Keratinocyte (primary cell): ENCODE data around the gene POU2AF2. TPM values are rescaled to one million over a fixed set of nuclear protein-coding genes. Genes with fewer than 3 reads are reported as not detected.

ENCODE experiments used
- DNase-seq: peaks from one replicate; pipeline ENCODE4 v3.0.0-alpha.2; 2011; ENCODE audit warnings: low read depth, missing footprints, low spot score
- FAIRE-seq: peaks from 2 replicates; lab custom pipeline; 2011; peaks lifted over from hg19 to GRCh38; lab: Jason Lieb, UNC
- H2AFZ ChIP-seq: 2 replicates; pipeline ENCODE4 v1.6.0; 2012; ENCODE audit warnings: low read length, control low read depth, inconsistent platforms; ENCODE audit not compliant: control insufficient read depth
- H3K27ac ChIP-seq: 2 replicates; pipeline ENCODE4 v1.5.1; 2011; ENCODE audit warnings: low read length; ENCODE audit not compliant: control insufficient read depth, insufficient read depth
- H3K27me3 ChIP-seq: 3 replicates; pipeline ENCODE4 v1.6.0; 2011; ENCODE audit warnings: low read length; ENCODE audit not compliant: control insufficient read depth, insufficient read depth; ENCODE audit errors: extremely low read depth
- H3K36me3 ChIP-seq, 2 experiments: 2 replicates in 1 of 2; 3 replicates in 1 of 2; pipeline ENCODE4 v1.5.1; 2011; ENCODE audit warnings: low read length in 2 of 2, mild to moderate bottlenecking in 1 of 2; ENCODE audit not compliant: control insufficient read depth in 2 of 2, insufficient read depth in 2 of 2; ENCODE audit errors: extremely low read depth in 1 of 2
- H3K4me1 ChIP-seq: 3 replicates; pipeline ENCODE4 v1.5.1; 2011; ENCODE audit warnings: low read length; ENCODE audit not compliant: control insufficient read depth, insufficient read depth; ENCODE audit errors: extremely low read depth
- H3K4me2 ChIP-seq: 3 replicates; pipeline ENCODE4 v1.6.0; 2011; ENCODE audit warnings: low read depth, low read length; ENCODE audit not compliant: control insufficient read depth, insufficient read depth; ENCODE audit errors: extremely low read depth
- H3K4me3 ChIP-seq, 3 experiments: fragments of 200-600 bp in 1 of 3; sonication (generic) in 1 of 3; 2 replicates in 2 of 3; 3 replicates in 1 of 3; pipeline ENCODE4 v1.5.1; 2011 to 2016; ENCODE audit warnings: low read length in 3 of 3, mild to moderate bottlenecking in 3 of 3, control low read depth in 2 of 3, inconsistent platforms in 1 of 3, low read depth in 1 of 3, mixed read lengths in 1 of 3, mixed run types in 1 of 3, moderate library complexity in 1 of 3; ENCODE audit not compliant: control insufficient read depth in 2 of 3, insufficient read depth in 2 of 3; ENCODE audit errors: extremely low read depth in 1 of 3
- H3K79me2 ChIP-seq: 2 replicates; pipeline ENCODE4 v1.6.0; 2012; ENCODE audit warnings: low read length; ENCODE audit not compliant: control insufficient read depth, insufficient read depth
- H3K9ac ChIP-seq: 3 replicates; pipeline ENCODE4 v1.6.0; 2011; ENCODE audit warnings: low read length; ENCODE audit not compliant: control insufficient read depth, insufficient read depth; ENCODE audit errors: extremely low read depth
- H3K9me1 ChIP-seq: 3 replicates; pipeline ENCODE4 v1.6.0; 2011; ENCODE audit warnings: low read length; ENCODE audit not compliant: control insufficient read depth, insufficient read depth; ENCODE audit errors: extremely low read depth
- H3K9me3 ChIP-seq: 2 replicates; pipeline ENCODE4 v1.5.1; 2012; ENCODE audit warnings: low read depth, low read length; ENCODE audit not compliant: control insufficient read depth
- H4K20me1 ChIP-seq: 3 replicates; pipeline ENCODE4 v1.6.0; 2011; ENCODE audit warnings: low read length; ENCODE audit not compliant: control insufficient read depth, insufficient read depth; ENCODE audit errors: extremely low read depth
- CTCF ChIP-seq, 3 experiments: IDR thresholded peaks in 1 of 3; conservative IDR thresholded peaks in 1 of 3; optimal IDR thresholded peaks in 1 of 3; 2 replicates in 2 of 3; 3 replicates in 1 of 3; pipeline versions ENCODE3 to v1.5.1; 2011; ENCODE audit warnings: low read length in 3 of 3, mild to moderate bottlenecking in 3 of 3, moderate library complexity in 2 of 3, control low read depth in 1 of 3, inconsistent platforms in 1 of 3; ENCODE audit not compliant: insufficient read depth in 2 of 3; ENCODE audit errors: extremely low read depth in 1 of 3
- EZH2 ChIP-seq: IDR thresholded peaks from one replicate; pipeline ENCODE4 v1.6.1; 2012; ENCODE audit warnings: inconsistent platforms, mild to moderate bottlenecking, low read length, moderate library complexity
- dilution Hi-C: fragments of 300-500 bp; cut with MboI; formaldehyde crosslinking; loops from one replicate; pipeline ENCODE4 v1.7.0; 2020; ENCODE audit warnings: low sequenced_read_pairs; ENCODE audit not compliant: extremely low pct_ligation_motif_present
- polyA plus RNA-seq, 5 experiments: library from polyadenylated mRNA; depleted of rRNA in 3 of 5; stranded (reverse) in 3 of 5; stranded (forward) in 1 of 5; unstranded in 1 of 5; fragments of >200 nt; gene quantifications; 1 replicate in 1 of 5; 2 replicates in 3 of 5; 3 replicates in 1 of 5; pipeline versions ENCODE4 v1.2.1 to v1.2.3, GENCODE V29; 2011 to 2012; ENCODE audit warnings: missing spikeins in 2 of 5, low read depth in 1 of 5, low replicate concordance in 1 of 5

POU2AF2 gene
- polyA plus RNA-seq, 1 donor (not counting 4 experiments of a cell fraction or from before 2014, with no cell fraction given), result not detected

- Histone ChIP-seq H3K79me2 (no peaks in the 10 kb centered on the region), H3K9me3 (no peaks in the 10 kb centered on the region), H3K9ac (no peak overlapping the region), H3K4me1 (no peaks in the 10 kb centered on the region), H3K4me2 (no peak overlapping the region), H2AFZ (no peak overlapping the region), H3K4me3 (no peak overlapping the region), H4K20me1 (no peaks in the 10 kb centered on the region), H3K27ac (no peak overlapping the region), H3K9me1 (no peaks in the 10 kb centered on the region), H3K36me3 (no peaks in the 10 kb centered on the region), H3K27me3 (no peaks in the 10 kb centered on the region)
- DNase-seq (no peak), FAIRE-seq (no peak)
- dilution Hi-C loops, result no loop called here
- TF ChIP-seq EZH2 (no peak), CTCF (optimal IDR thresholded peaks at IDR 0.05 in 1 of 3, IDR thresholded peaks at IDR 0.05 in 1 of 3, conservative IDR thresholded peaks at IDR 0.05 in 1 of 3; ENCODE audit: extremely low read depth in 1 of 3, insufficient read depth in 2 of 3, low read length in 3 of 3) (no peak)
Observed at GRCh38 chr11:111258046-111258445, 12.5 kb downstream of the POU2AF2 start.

GRCh38 chr11:111259896-111260295 lies 14.4 kb downstream of the POU2AF2 start:
- no peak overlapping the region for H3K4me2 ChIP-seq
- no peaks in the 10 kb centered on the region for H3K27me3 ChIP-seq
- no peaks in the 10 kb centered on the region for H3K9me1 ChIP-seq
- TF ChIP-seq CTCF (optimal IDR thresholded peaks at IDR 0.05 in 1 of 3, IDR thresholded peaks at IDR 0.05 in 1 of 3, conservative IDR thresholded peaks at IDR 0.05 in 1 of 3; ENCODE audit: extremely low read depth in 1 of 3, insufficient read depth in 2 of 3, low read length in 3 of 3) (no peak), EZH2 (no peak)
- no peaks in the 10 kb centered on the region for H3K4me1 ChIP-seq
- no peak overlapping the region for H3K9ac ChIP-seq
- no peaks in the 10 kb centered on the region for H3K79me2 ChIP-seq
- H3K36me3 ChIP-seq, result no peaks in the 10 kb centered on the region
- no peaks in the 10 kb centered on the region for H3K9me3 ChIP-seq
- DNase-seq (no peak), FAIRE-seq (no peak)
- no peak overlapping the region for H3K27ac ChIP-seq
- no peak overlapping the region for H3K4me3 ChIP-seq
- H4K20me1 ChIP-seq, result no peaks in the 10 kb centered on the region
- no peak overlapping the region for H2AFZ ChIP-seq
- dilution Hi-C loops, result no loop called here
